ENCODE measurements around the gene SPATA25.
"Not testable (repeated sequence)": the region's sequence is repeated elsewhere in the genome, so short reads cannot be mapped to it uniquely, and the experiment has no call there.

The SPATA25 gene

DNA sequence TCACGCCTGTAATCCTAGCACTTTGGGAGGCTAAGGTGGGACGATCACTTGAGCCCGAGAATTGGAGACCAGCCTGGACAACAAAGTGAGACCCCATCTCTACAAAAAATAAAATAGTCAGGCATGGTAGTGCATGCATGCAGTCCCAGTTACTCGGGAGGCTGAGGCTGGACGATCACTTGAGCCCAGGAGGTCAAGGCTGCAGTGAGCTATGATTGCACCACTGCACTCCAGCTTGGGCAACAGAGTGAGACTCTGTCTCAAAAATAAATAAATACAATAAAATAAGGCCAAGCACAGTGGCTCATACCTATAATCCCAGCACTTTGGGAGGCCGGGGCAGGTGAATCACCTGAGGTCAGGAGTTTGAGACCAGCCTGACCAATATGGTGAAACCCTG is 13.9 kb upstream of the SPATA25 start:
- H3K27ac ChIP-seq (ENCODE audit: low read length); H3K9ac ChIP-seq (ENCODE audit: low read depth, low read length); H3K4me3 ChIP-seq (ENCODE audit: low read length); H3K9me3 ChIP-seq (ENCODE audit: insufficient read depth, low read depth, low read length); H3K4me1 ChIP-seq (ENCODE audit: insufficient read depth, low read length); H3K27me3 ChIP-seq (ENCODE audit: insufficient read depth, low read length): not testable (repeated sequence)
- peaks cover 90% of the 10 kb centered on the region for H3K36me3 ChIP-seq (ENCODE audit: insufficient read depth, low read depth, low read length)

- Histone ChIP-seq H3K36me3 (ENCODE audit: insufficient read depth, low read depth, low read length) (peaks cover 80% of the 10 kb centered on the region), H3K9me3 (ENCODE audit: insufficient read depth, low read depth, low read length) (no peaks in the 10 kb centered on the region), H3K9ac (ENCODE audit: low read depth, low read length) (no peak overlapping the region), H3K27ac (ENCODE audit: low read length) (no peak overlapping the region), H3K4me1 (ENCODE audit: insufficient read depth, low read length) (no peaks in the 10 kb centered on the region), H3K4me3 (ENCODE audit: low read length) (no peak overlapping the region), H3K27me3 (ENCODE audit: insufficient read depth, low read length) (no peaks in the 10 kb centered on the region)
These were observed 11.8 kb upstream of the SPATA25 start for GRCh38 chr20:45899046-45899835.

GRCh38 chr20:45898285-45898684 is 10.9 kb upstream of the SPATA25 start:
- Histone ChIP-seq H3K36me3 (ENCODE audit: insufficient read depth, low read depth, low read length) (peaks cover 77% of the 10 kb centered on the region), H3K4me3 (ENCODE audit: low read length) (no peak overlapping the region), H3K9ac (ENCODE audit: low read depth, low read length) (no peak overlapping the region), H3K27me3 (ENCODE audit: insufficient read depth, low read length) (no peaks in the 10 kb centered on the region), H3K4me1 (ENCODE audit: insufficient read depth, low read length) (no peaks in the 10 kb centered on the region), H3K9me3 (ENCODE audit: insufficient read depth, low read depth, low read length) (no peaks in the 10 kb centered on the region), H3K27ac (ENCODE audit: low read length) (no peak overlapping the region)

- Histone ChIP-seq H3K9me3 (ENCODE audit: insufficient read depth, low read depth, low read length) (no peaks in the 10 kb centered on the region), H3K36me3 (ENCODE audit: insufficient read depth, low read depth, low read length) (peaks cover 76% of the 10 kb centered on the region)
These were observed 10.3 kb upstream of the SPATA25 start for GRCh38 chr20:45897692-45898091.

GRCh38 chr20:45897289-45897688 is 9.9 kb upstream of the SPATA25 start:
- Histone ChIP-seq H3K27ac (ENCODE audit: low read length) (no peak overlapping the region), H3K9ac (ENCODE audit: low read depth, low read length) (no peak overlapping the region), H3K4me1 (ENCODE audit: insufficient read depth, low read length) (no peaks in the 10 kb centered on the region), H3K9me3 (ENCODE audit: insufficient read depth, low read depth, low read length) (no peaks in the 10 kb centered on the region), H3K4me3 (ENCODE audit: low read length) (no peak overlapping the region), H3K36me3 (ENCODE audit: insufficient read depth, low read depth, low read length) (peaks cover 75% of the 10 kb centered on the region), H3K27me3 (ENCODE audit: insufficient read depth, low read length) (no peaks in the 10 kb centered on the region)

More at GRCh38 chr20:45897692-45898091, 10.3 kb upstream of the SPATA25 start:
- H3K9ac ChIP-seq (ENCODE audit: low read depth, low read length) = no peak overlapping the region
- H3K27me3 ChIP-seq (ENCODE audit: insufficient read depth, low read length) = no peaks in the 10 kb centered on the region
- no peak overlapping the region for H3K27ac ChIP-seq (ENCODE audit: low read length)
- no peak overlapping the region for H3K4me3 ChIP-seq (ENCODE audit: low read length)
- H3K4me1 ChIP-seq (ENCODE audit: insufficient read depth, low read length) = no peaks in the 10 kb centered on the region

GRCh38 chr20:45896641-45897161 is 9.3 kb upstream of the SPATA25 start:
- no peaks in the 10 kb centered on the region for H3K4me1 ChIP-seq (ENCODE audit: insufficient read depth, low read length)
- H3K27me3 ChIP-seq (ENCODE audit: insufficient read depth, low read length) = no peaks in the 10 kb centered on the region
- no peak overlapping the region for H3K4me3 ChIP-seq (ENCODE audit: low read length)
- no peak overlapping the region for H3K9ac ChIP-seq (ENCODE audit: low read depth, low read length)
- no peaks in the 10 kb centered on the region for H3K9me3 ChIP-seq (ENCODE audit: insufficient read depth, low read depth, low read length)
- H3K36me3 ChIP-seq (ENCODE audit: insufficient read depth, low read depth, low read length) = peaks cover 70% of the 10 kb centered on the region
- H3K27ac ChIP-seq (ENCODE audit: low read length) = no peak overlapping the region

GRCh38 chr20:45894797-45895196 is 7.4 kb upstream of the SPATA25 start:
- H3K9ac ChIP-seq (ENCODE audit: low read depth, low read length) = no peak overlapping the region
- no peaks in the 10 kb centered on the region for H3K27me3 ChIP-seq (ENCODE audit: insufficient read depth, low read length)
- H3K4me3 ChIP-seq (ENCODE audit: low read length) = no peak overlapping the region
- H3K9me3 ChIP-seq (ENCODE audit: insufficient read depth, low read depth, low read length) = no peaks in the 10 kb centered on the region
- H3K36me3 ChIP-seq (ENCODE audit: insufficient read depth, low read depth, low read length) = peaks cover 55% of the 10 kb centered on the region
- no peaks in the 10 kb centered on the region for H3K4me1 ChIP-seq (ENCODE audit: insufficient read depth, low read length)
- H3K27ac ChIP-seq (ENCODE audit: low read length) = no peak overlapping the region

- Histone ChIP-seq H3K27ac (ENCODE audit: low read length) (no peak overlapping the region), H3K27me3 (ENCODE audit: insufficient read depth, low read length) (no peaks in the 10 kb centered on the region), H3K36me3 (ENCODE audit: insufficient read depth, low read depth, low read length) (peaks cover 48% of the 10 kb centered on the region), H3K4me1 (ENCODE audit: insufficient read depth, low read length) (no peaks in the 10 kb centered on the region), H3K9me3 (ENCODE audit: insufficient read depth, low read depth, low read length) (no peaks in the 10 kb centered on the region), H3K4me3 (ENCODE audit: low read length) (no peak overlapping the region), H3K9ac (ENCODE audit: low read depth, low read length) (no peak overlapping the region)
These were observed 6.4 kb upstream of the SPATA25 start for GRCh38 chr20:45893831-45894230.

GRCh38 chr20:45892828-45893500 is 5.5 kb upstream of the SPATA25 start:
- no peaks in the 10 kb centered on the region for H3K27me3 ChIP-seq (ENCODE audit: insufficient read depth, low read length)
- no peak overlapping the region for H3K4me3 ChIP-seq (ENCODE audit: low read length)
- no peaks in the 10 kb centered on the region for H3K9me3 ChIP-seq (ENCODE audit: insufficient read depth, low read depth, low read length)
- H3K4me1 ChIP-seq (ENCODE audit: insufficient read depth, low read length) = no peaks in the 10 kb centered on the region
- no peak overlapping the region for H3K9ac ChIP-seq (ENCODE audit: low read depth, low read length)
- H3K36me3 ChIP-seq (ENCODE audit: insufficient read depth, low read depth, low read length) = peaks cover 45% of the 10 kb centered on the region
- H3K27ac ChIP-seq (ENCODE audit: low read length) = no peak overlapping the region

DNA sequence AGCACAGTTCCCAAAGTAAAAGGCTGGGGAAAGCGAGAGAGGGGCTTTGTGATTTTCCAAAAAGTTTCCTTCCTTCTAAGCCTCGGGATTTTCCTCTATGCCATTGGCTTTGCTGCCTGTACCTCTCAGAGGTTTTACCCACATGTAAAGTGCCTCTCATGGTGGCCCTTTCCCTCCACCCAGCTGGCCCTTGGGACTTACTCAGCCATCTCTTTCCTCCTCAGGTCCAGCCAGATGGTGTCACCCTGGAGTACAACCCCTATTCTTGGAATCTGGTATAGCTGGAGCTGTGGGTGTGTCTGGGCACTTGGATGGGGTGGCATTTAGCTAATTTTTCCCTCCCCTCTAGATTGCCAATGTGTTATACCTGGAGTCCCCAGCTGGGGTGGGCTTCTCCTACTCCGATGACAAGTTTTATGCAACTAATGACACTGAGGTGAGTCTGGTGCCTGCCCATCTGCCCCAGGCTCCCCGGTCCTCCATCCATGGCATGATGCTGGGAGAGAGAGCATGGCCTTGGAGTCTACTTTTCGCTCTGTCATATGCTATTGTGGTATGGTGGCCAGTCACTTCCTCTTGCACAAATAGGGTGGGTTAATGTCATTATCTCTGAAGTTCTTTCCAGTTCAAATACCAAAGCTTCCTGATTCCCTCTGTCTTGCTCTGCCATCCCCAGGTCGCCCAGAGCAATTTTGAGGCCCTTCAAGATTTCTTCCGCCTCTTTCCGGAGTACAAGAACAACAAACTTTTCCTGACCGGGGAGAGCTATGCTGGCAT is 4.8 kb upstream of the SPATA25 start:
- Histone ChIP-seq H3K4me1 (ENCODE audit: insufficient read depth, low read length) (no peaks in the 10 kb centered on the region), H3K27me3 (ENCODE audit: insufficient read depth, low read length) (no peaks in the 10 kb centered on the region), H3K9ac (ENCODE audit: low read depth, low read length) (peak overlapping the region; percentile 88; the same call in 1 of the 2 replicates), H3K4me3 (ENCODE audit: low read length) (peak overlapping the region; percentile 81), H3K9me3 (ENCODE audit: insufficient read depth, low read depth, low read length) (no peaks in the 10 kb centered on the region), H3K27ac (ENCODE audit: low read length) (no peak overlapping the region), H3K36me3 (ENCODE audit: insufficient read depth, low read depth, low read length) (peaks cover 43% of the 10 kb centered on the region)

Measured in iPS-20b (cell line).